OCI-LY7 (cell line): Measurements from ENCODE around the gene CEP131.

ENCODE experiments used
- CTCF ChIP-seq: fragments of 200-600 bp; sonication (generic); conservative IDR thresholded peaks from 2 replicates; pipeline ENCODE4 v1.5.1; 2014; ENCODE audit warnings: mild to moderate bottlenecking, antibody characterized with exemption, low read length, moderate library complexity, mixed read lengths
- EZH2phosphoT487 ChIP-seq: fragments of 200-600 bp; sonication (generic); IDR thresholded peaks from 2 replicates; pipeline ENCODE4 v1.6.1; 2018; ENCODE audit warnings: low read depth, borderline replicate concordance, mild to moderate bottlenecking, mixed run types, antibody characterized with exemption, low read length, moderate library complexity, mixed read lengths

GRCh38 chr17:81221842-81222619 lies 734 bp downstream of the CEP131 start:
- no peak for TF ChIP-seq CTCF
- no peak for TF ChIP-seq EZH2phosphoT487
